Ascending aorta (tissue), 2 donors: ENCODE results near the gene CARS1. TPM values are rescaled to one million over a fixed set of nuclear protein-coding genes. Genes with fewer than 3 reads are reported as not detected.

ENCODE experiments used
- DNase-seq, 2 donors: peaks; one replicate each; pipeline ENCODE4 v3.0.0-alpha.2; 2019; ENCODE audit warnings: low spot score in 2 of 2
- H3K27ac ChIP-seq, 2 donors: fragments of 200-600 bp; sonication (generic); one replicate each; pipeline ENCODE4 v1.5.1; 2016 to 2017; ENCODE audit warnings: mild to moderate bottlenecking in 1 of 2
- H3K27me3 ChIP-seq: fragments of 200-600 bp; sonication (generic); one replicate; pipeline ENCODE4 v1.5.1; 2017
- H3K36me3 ChIP-seq, 2 donors: fragments of 200-600 bp; sonication (generic); one replicate each; pipeline ENCODE4 v1.5.1; 2016
- H3K4me1 ChIP-seq, 2 donors: fragments of 200-600 bp; sonication (generic); one replicate each; pipeline ENCODE4 v1.5.1; 2016 to 2017; ENCODE audit warnings: mild to moderate bottlenecking in 1 of 2
- H3K4me3 ChIP-seq, 2 donors: fragments of 200-600 bp; sonication (generic); one replicate each; pipeline ENCODE4 v1.5.1; 2016 to 2017; ENCODE audit warnings: mild to moderate bottlenecking in 1 of 2
- H3K9me3 ChIP-seq, 2 donors: fragments of 200-600 bp; sonication (generic); one replicate each; pipeline ENCODE4 v1.5.1; 2016
- intact Hi-C: fragments of 100-400 bp; cut with DNase I; formaldehyde crosslinking; loops from one replicate; pipeline ENCODE4 v1.15.1; 2023
- total RNA-seq: library from RNA; depleted of rRNA; stranded (reverse); fragments of >200 nt; gene quantifications from one replicate; pipeline ENCODE4 v1.1.0, GENCODE V29; 2016
- TF ChIP-seq, protein P1 (sequence below), 3 experiments: fragments of 200-600 bp in 2 of 3; fragments of 450-650 bp in 1 of 3; sonication (generic) in 2 of 3; IDR thresholded peaks; one replicate each; pipeline ENCODE4 v1.5.1; 2016 to 2019; ENCODE audit warnings: antibody characterized with exemption in 3 of 3, mild to moderate bottlenecking in 1 of 3, moderate library complexity in 1 of 3

Gene CARS1
- 51.4 TPM for total RNA-seq

DNA sequence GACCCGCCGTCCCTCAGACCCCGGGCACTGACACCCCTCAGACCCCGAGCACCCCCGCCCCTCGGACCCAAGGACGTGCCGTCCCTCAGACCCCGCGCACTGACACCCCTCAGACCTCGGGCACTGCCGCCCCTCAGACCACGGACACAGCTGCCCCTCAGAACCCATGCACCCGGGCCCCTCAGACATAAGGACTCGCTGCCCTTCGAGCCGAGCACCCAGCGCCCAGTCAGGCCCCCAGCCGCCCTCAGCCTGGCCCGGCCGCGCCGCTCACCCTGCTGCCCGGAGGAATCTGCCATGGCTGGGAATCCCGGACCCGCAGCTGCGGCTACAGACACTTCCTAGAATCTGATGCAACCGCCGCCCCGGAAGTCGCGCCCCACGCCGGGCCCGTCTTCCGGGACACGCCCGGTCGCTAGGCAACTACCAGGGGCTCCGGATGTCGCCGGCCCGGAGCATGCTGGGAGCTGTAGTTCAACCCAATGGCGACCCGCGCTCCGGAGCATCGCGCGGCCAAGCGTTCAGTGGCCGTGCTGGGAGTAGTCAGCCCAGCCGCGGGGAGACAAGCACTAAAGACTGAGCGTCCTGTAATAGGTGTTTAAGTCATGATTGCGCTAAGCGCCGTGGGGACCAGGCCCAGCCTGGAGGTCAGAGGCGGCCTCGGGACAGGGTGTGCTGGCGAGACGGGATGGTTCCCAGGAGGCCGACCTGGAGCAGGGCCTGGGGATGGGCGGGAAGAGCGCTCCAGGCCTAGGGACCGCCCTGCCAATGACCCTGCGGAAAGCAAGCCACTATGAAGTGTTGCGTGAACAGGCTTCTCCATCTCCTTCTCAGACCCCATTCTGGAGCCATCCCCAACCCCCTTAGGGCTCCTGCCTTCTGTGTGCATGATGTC lies at the start of gene CARS1:
CARS1 (minus strand) TSS at position 355 of the 895 bp plus-strand sequence; CDS start at position 299, 56 bp downstream.
- H3K4me1 ChIP-seq = peaks cover 0 to 11% of the 10 kb centered on the region in 2 donors
- no peaks in the 10 kb centered on the region for H3K9me3 ChIP-seq
- TF ChIP-seq, protein P1, sequence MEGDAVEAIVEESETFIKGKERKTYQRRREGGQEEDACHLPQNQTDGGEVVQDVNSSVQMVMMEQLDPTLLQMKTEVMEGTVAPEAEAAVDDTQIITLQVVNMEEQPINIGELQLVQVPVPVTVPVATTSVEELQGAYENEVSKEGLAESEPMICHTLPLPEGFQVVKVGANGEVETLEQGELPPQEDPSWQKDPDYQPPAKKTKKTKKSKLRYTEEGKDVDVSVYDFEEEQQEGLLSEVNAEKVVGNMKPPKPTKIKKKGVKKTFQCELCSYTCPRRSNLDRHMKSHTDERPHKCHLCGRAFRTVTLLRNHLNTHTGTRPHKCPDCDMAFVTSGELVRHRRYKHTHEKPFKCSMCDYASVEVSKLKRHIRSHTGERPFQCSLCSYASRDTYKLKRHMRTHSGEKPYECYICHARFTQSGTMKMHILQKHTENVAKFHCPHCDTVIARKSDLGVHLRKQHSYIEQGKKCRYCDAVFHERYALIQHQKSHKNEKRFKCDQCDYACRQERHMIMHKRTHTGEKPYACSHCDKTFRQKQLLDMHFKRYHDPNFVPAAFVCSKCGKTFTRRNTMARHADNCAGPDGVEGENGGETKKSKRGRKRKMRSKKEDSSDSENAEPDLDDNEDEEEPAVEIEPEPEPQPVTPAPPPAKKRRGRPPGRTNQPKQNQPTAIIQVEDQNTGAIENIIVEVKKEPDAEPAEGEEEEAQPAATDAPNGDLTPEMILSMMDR (IDR thresholded peaks at IDR 0.05) = no peak
- H3K36me3 ChIP-seq = peaks cover 4 to 5% of the 10 kb centered on the region in 2 donors
- H3K27me3 ChIP-seq = no peaks in the 10 kb centered on the region
- H3K4me3 ChIP-seq = peak within 1 kb of the TSS; percentile 80 to 88
- DNase-seq = peak; percentile 87 to 99
- H3K27ac ChIP-seq = peak within 1 kb of the TSS; percentile 71 to 81
- intact Hi-C loops = loop anchor here (2.0 to 5.0 kb wide), 4 partner anchors 15 to 105 kb away; partner anchors contain the start of gene NAP1L4

DNA sequence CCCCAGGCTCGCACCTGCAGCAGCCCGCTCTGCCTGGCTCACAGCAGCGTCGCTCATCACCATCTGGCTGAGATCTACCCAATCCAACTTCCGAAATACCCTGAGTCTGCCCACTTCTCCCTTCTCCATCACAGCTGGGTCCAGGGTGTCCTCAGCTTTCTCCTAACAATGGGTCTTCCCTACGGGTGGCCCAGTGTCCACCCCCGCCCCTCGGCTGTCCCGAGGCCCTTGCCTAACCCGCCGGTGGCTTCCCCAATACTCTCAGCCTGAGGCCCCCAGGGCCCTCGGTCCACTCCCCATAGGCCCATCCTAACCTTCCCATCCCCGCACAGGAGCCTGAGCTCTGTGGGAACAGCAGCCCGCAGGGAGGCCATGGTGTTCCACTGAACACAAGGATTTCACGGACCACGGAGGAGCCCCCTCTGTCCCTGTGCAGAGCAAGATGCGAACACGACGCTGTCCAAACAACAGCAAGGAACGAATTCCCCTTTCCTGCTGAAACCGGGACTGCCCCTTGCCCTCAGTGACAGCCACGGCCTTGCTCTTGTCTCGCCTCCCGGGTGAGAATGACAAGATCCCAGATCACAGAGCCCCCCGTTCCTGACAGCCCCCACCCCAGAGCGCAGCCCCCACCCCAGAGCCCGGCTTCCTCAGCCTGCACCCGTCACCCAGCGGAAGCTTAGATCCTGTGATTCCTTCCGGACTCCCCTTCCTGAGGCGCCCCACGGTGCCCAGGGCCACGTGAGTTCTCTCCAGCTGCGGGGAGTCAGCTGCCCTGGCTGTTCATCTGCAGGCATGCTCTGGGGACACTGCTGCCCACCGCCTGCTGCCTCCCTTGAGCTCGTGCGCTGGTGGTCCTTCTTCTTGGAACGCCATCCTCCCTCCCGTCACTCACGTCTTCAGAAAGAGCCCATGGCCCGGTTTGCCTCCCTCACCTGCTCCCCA lies 48.8 kb upstream of the CARS1 start:
- TF ChIP-seq, protein P1 (IDR thresholded peaks at IDR 0.05) = no peak
- H3K27me3 ChIP-seq = no peaks in the 10 kb centered on the region
- DNase-seq = peak; percentile 7 to 58
- intact Hi-C loops = no loop called here
- peaks cover 56 to 76% of the 10 kb centered on the region in 2 donors for H3K36me3 ChIP-seq
- no peaks in the 10 kb centered on the region for H3K4me1 ChIP-seq
- H3K9me3 ChIP-seq = no peaks in the 10 kb centered on the region
- H3K27ac ChIP-seq = no peak overlapping the region
- no peak overlapping the region for H3K4me3 ChIP-seq

GRCh38 chr11:3104961-3105790 lies 48.0 kb upstream of the CARS1 start:
- Histone ChIP-seq H3K4me1 (no peaks in the 10 kb centered on the region), H3K27ac (no peak overlapping the region), H3K27me3 (no peaks in the 10 kb centered on the region), H3K9me3 (no peaks in the 10 kb centered on the region), H3K4me3 (no peak overlapping the region), H3K36me3 (peaks cover 61 to 77% of the 10 kb centered on the region in 2 donors)
- DNase-seq = peak in 1 of 2 donors; percentile 8
- intact Hi-C loops = no loop called here
- TF ChIP-seq, protein P1 (IDR thresholded peaks at IDR 0.05) = no peak

GRCh38 chr11:3104051-3104714 lies 47.0 kb upstream of the CARS1 start:
- no peak overlapping the region for H3K4me3 ChIP-seq
- H3K27ac ChIP-seq = no peak overlapping the region
- no peaks in the 10 kb centered on the region for H3K4me1 ChIP-seq
- intact Hi-C loops = no loop called here
- DNase-seq = peak in 1 of 2 donors; percentile 7
- peaks cover 69 to 77% of the 10 kb centered on the region in 2 donors for H3K36me3 ChIP-seq
- TF ChIP-seq, protein P1 (IDR thresholded peaks at IDR 0.05) = no peak
- no peaks in the 10 kb centered on the region for H3K9me3 ChIP-seq
- H3K27me3 ChIP-seq = no peaks in the 10 kb centered on the region
